ENCODE measurements around the gene HDAC8.

Gene HDAC8

GRCh38 chrX:72373136-72373535 lies 199.5 kb downstream of the HDAC8 start:
- Histone ChIP-seq H3K36me3 (ENCODE audit: insufficient read depth, low read length) (no peaks in the 10 kb centered on the region), H3K27me3 (ENCODE audit: insufficient read depth, low read length) (peaks cover 9% of the 10 kb centered on the region), H2AFZ (ENCODE audit: low read depth, low read length) (no peak overlapping the region), H3K4me1 (ENCODE audit: insufficient read depth, low read length) (no peaks in the 10 kb centered on the region), H3K4me3 (ENCODE audit: low read length) (no peak overlapping the region), H3K9me3 (ENCODE audit: low read length) (no peaks in the 10 kb centered on the region)

- Histone ChIP-seq H3K36me3 (ENCODE audit: insufficient read depth, low read length) (no peaks in the 10 kb centered on the region), H3K9me3 (ENCODE audit: low read length) (no peaks in the 10 kb centered on the region), H3K27me3 (ENCODE audit: insufficient read depth, low read length) (peaks cover 9% of the 10 kb centered on the region), H3K4me3 (ENCODE audit: low read length) (no peak overlapping the region), H2AFZ (ENCODE audit: low read depth, low read length) (no peak overlapping the region), H3K4me1 (ENCODE audit: insufficient read depth, low read length) (no peaks in the 10 kb centered on the region)
Measured at GRCh38 chrX:72372735-72373134, 199.9 kb downstream of the HDAC8 start.

GRCh38 chrX:72371405-72371804 lies 201.2 kb downstream of the HDAC8 start:
- H3K27me3 ChIP-seq (ENCODE audit: insufficient read depth, low read length): peaks cover 9% of the 10 kb centered on the region
- H3K4me3 ChIP-seq (ENCODE audit: low read length): no peak overlapping the region

GRCh38 chrX:72368796-72369195 lies 203.8 kb downstream of the HDAC8 start:
- Histone ChIP-seq H3K4me3 (ENCODE audit: low read length) (no peak overlapping the region), H3K36me3 (ENCODE audit: insufficient read depth, low read length) (no peaks in the 10 kb centered on the region), H3K27me3 (ENCODE audit: insufficient read depth, low read length) (peaks cover 11% of the 10 kb centered on the region), H3K9me3 (ENCODE audit: low read length) (no peaks in the 10 kb centered on the region), H2AFZ (ENCODE audit: low read depth, low read length) (no peak overlapping the region), H3K4me1 (ENCODE audit: insufficient read depth, low read length) (peaks cover 5% of the 10 kb centered on the region)

More at GRCh38 chrX:72371405-72371804, 201.2 kb downstream of the HDAC8 start:
- no peak overlapping the region for H2AFZ ChIP-seq (ENCODE audit: low read depth, low read length)
- H3K9me3 ChIP-seq (ENCODE audit: low read length): no peaks in the 10 kb centered on the region
- H3K36me3 ChIP-seq (ENCODE audit: insufficient read depth, low read length): no peaks in the 10 kb centered on the region
- peaks cover under 1% of the 10 kb centered on the region for H3K4me1 ChIP-seq (ENCODE audit: insufficient read depth, low read length)

GRCh38 chrX:72367516-72367915 lies 205.1 kb downstream of the HDAC8 start:
- no peaks in the 10 kb centered on the region for H3K36me3 ChIP-seq (ENCODE audit: insufficient read depth, low read length)
- H3K9me3 ChIP-seq (ENCODE audit: low read length): no peaks in the 10 kb centered on the region
- H3K27me3 ChIP-seq (ENCODE audit: insufficient read depth, low read length): peaks cover 11% of the 10 kb centered on the region
- H3K4me1 ChIP-seq (ENCODE audit: insufficient read depth, low read length): peaks cover 5% of the 10 kb centered on the region
- no peak overlapping the region for H3K4me3 ChIP-seq (ENCODE audit: low read length)
- H2AFZ ChIP-seq (ENCODE audit: low read depth, low read length): no peak overlapping the region

GRCh38 chrX:72366701-72367454 lies 205.8 kb downstream of the HDAC8 start:
- Histone ChIP-seq H3K36me3 (ENCODE audit: insufficient read depth, low read length) (no peaks in the 10 kb centered on the region), H3K4me1 (ENCODE audit: insufficient read depth, low read length) (peaks cover 5% of the 10 kb centered on the region), H3K27me3 (ENCODE audit: insufficient read depth, low read length) (peaks cover 11% of the 10 kb centered on the region), H2AFZ (ENCODE audit: low read depth, low read length) (no peak overlapping the region), H3K9me3 (ENCODE audit: low read length) (no peaks in the 10 kb centered on the region), H3K4me3 (ENCODE audit: low read length) (no peak overlapping the region)

- Histone ChIP-seq H2AFZ (ENCODE audit: low read depth, low read length) (no peak overlapping the region), H3K4me3 (ENCODE audit: low read length) (no peak overlapping the region), H3K27me3 (ENCODE audit: insufficient read depth, low read length) (peaks cover 11% of the 10 kb centered on the region), H3K36me3 (ENCODE audit: insufficient read depth, low read length) (no peaks in the 10 kb centered on the region), H3K4me1 (ENCODE audit: insufficient read depth, low read length) (peaks cover 5% of the 10 kb centered on the region), H3K9me3 (ENCODE audit: low read length) (no peaks in the 10 kb centered on the region)
Measured at GRCh38 chrX:72366178-72366577, 206.5 kb downstream of the HDAC8 start.

GRCh38 chrX:72365126-72365525 lies 207.5 kb downstream of the HDAC8 start:
- Histone ChIP-seq H2AFZ (ENCODE audit: low read depth, low read length) (no peak overlapping the region), H3K27me3 (ENCODE audit: insufficient read depth, low read length) (peaks cover 11% of the 10 kb centered on the region), H3K4me1 (ENCODE audit: insufficient read depth, low read length) (peaks cover 5% of the 10 kb centered on the region), H3K36me3 (ENCODE audit: insufficient read depth, low read length) (no peaks in the 10 kb centered on the region), H3K9me3 (ENCODE audit: low read length) (no peaks in the 10 kb centered on the region), H3K4me3 (ENCODE audit: low read length) (no peak overlapping the region)

- Histone ChIP-seq H3K4me3 (ENCODE audit: low read length) (no peak overlapping the region), H2AFZ (ENCODE audit: low read depth, low read length) (no peak overlapping the region), H3K36me3 (ENCODE audit: insufficient read depth, low read length) (no peaks in the 10 kb centered on the region), H3K9me3 (ENCODE audit: low read length) (no peaks in the 10 kb centered on the region), H3K27me3 (ENCODE audit: insufficient read depth, low read length) (peaks cover 2% of the 10 kb centered on the region), H3K4me1 (ENCODE audit: insufficient read depth, low read length) (no peaks in the 10 kb centered on the region)
Measured at GRCh38 chrX:72360326-72360725, 212.3 kb downstream of the HDAC8 start.

- Histone ChIP-seq H2AFZ (ENCODE audit: low read depth, low read length) (no peak overlapping the region), H3K36me3 (ENCODE audit: insufficient read depth, low read length) (no peaks in the 10 kb centered on the region), H3K27me3 (ENCODE audit: insufficient read depth, low read length) (peaks cover 2% of the 10 kb centered on the region), H3K9me3 (ENCODE audit: low read length) (no peaks in the 10 kb centered on the region), H3K4me1 (ENCODE audit: insufficient read depth, low read length) (no peaks in the 10 kb centered on the region), H3K4me3 (ENCODE audit: low read length) (no peak overlapping the region)
Measured at GRCh38 chrX:72358313-72358712, 214.3 kb downstream of the HDAC8 start.

- Histone ChIP-seq H3K36me3 (ENCODE audit: insufficient read depth, low read length) (peaks cover 4% of the 10 kb centered on the region), H3K9me3 (ENCODE audit: low read length) (no peaks in the 10 kb centered on the region), H3K27me3 (ENCODE audit: insufficient read depth, low read length) (peaks cover 2% of the 10 kb centered on the region)
Measured at GRCh38 chrX:72352786-72353185, 219.9 kb downstream of the HDAC8 start.

GRCh38 chrX:72351606-72352334 lies 220.9 kb downstream of the HDAC8 start:
- no peak overlapping the region for H2AFZ ChIP-seq (ENCODE audit: low read depth, low read length)
- H3K9me3 ChIP-seq (ENCODE audit: low read length): no peaks in the 10 kb centered on the region
- peaks cover 5% of the 10 kb centered on the region for H3K4me1 ChIP-seq (ENCODE audit: insufficient read depth, low read length)

More at GRCh38 chrX:72352786-72353185, 219.9 kb downstream of the HDAC8 start:
- no peak overlapping the region for H3K4me3 ChIP-seq (ENCODE audit: low read length)
- no peak overlapping the region for H2AFZ ChIP-seq (ENCODE audit: low read depth, low read length)
- H3K4me1 ChIP-seq (ENCODE audit: insufficient read depth, low read length): peaks cover 5% of the 10 kb centered on the region

GRCh38 chrX:72349190-72349589 lies 223.5 kb downstream of the HDAC8 start:
- no peaks in the 10 kb centered on the region for H3K9me3 ChIP-seq (ENCODE audit: low read length)
- no peak overlapping the region for H3K4me3 ChIP-seq (ENCODE audit: low read length)
- peaks cover 5% of the 10 kb centered on the region for H3K4me1 ChIP-seq (ENCODE audit: insufficient read depth, low read length)
- H3K36me3 ChIP-seq (ENCODE audit: insufficient read depth, low read length): peaks cover 4% of the 10 kb centered on the region
- H3K27me3 ChIP-seq (ENCODE audit: insufficient read depth, low read length): peaks cover 6% of the 10 kb centered on the region
- H2AFZ ChIP-seq (ENCODE audit: low read depth, low read length): no peak overlapping the region

More at GRCh38 chrX:72351606-72352334, 220.9 kb downstream of the HDAC8 start:
- peaks cover 4% of the 10 kb centered on the region for H3K36me3 ChIP-seq (ENCODE audit: insufficient read depth, low read length)
- no peak overlapping the region for H3K4me3 ChIP-seq (ENCODE audit: low read length)
- peaks cover 4% of the 10 kb centered on the region for H3K27me3 ChIP-seq (ENCODE audit: insufficient read depth, low read length)
